Dedifferentiated amniotic fluid mesenchymal stem cell (primary cell): Measurements from ENCODE around the gene LDHB.
A peak's percentile ranks its signal among the peaks of the same experiment; 100 is the strongest.
"Not testable (repeated sequence)": the region's sequence is repeated elsewhere in the genome, so short reads cannot be mapped to it uniquely, and the experiment has no call there.

Experiments
- DNase-seq: peaks from one replicate; pipeline ENCODE4 v3.0.0-alpha.2; 2016; ENCODE audit errors: extremely low spot score

LDHB gene

GRCh38 chr12:21661396-21662093 is 3.9 kb upstream of the LDHB start:
- not testable (repeated sequence) for DNase-seq

GRCh38 chr12:21659383-21659782 is 1.7 kb upstream of the LDHB start:
- no peak for DNase-seq

GRCh38 chr12:21656905-21657325 is 727 bp downstream of the LDHB start:
- DNase-seq = peak; percentile 42

GRCh38 chr12:21655591-21655990 is 2.1 kb downstream of the LDHB start:
- no peak for DNase-seq

- no peak for DNase-seq
Observed at GRCh38 chr12:21651821-21652220, 5.8 kb downstream of the LDHB start.

GRCh38 chr12:21650997-21651396 is 6.6 kb downstream of the LDHB start:
- DNase-seq = no peak

GRCh38 chr12:21649034-21649433 is 8.6 kb downstream of the LDHB start:
- no peak for DNase-seq

- no peak for DNase-seq
Observed at GRCh38 chr12:21648378-21648777, 9.3 kb downstream of the LDHB start.

GRCh38 chr12:21647179-21647578 is 10.5 kb downstream of the LDHB start:
- DNase-seq = no peak

GRCh38 chr12:21645041-21645500 is 12.6 kb downstream of the LDHB start:
- not testable (repeated sequence) for DNase-seq

- DNase-seq = no peak
Observed at GRCh38 chr12:21644516-21644915, 13.1 kb downstream of the LDHB start.

- DNase-seq = no peak
Observed at GRCh38 chr12:21643758-21644157, 13.9 kb downstream of the LDHB start.

GRCh38 chr12:21642707-21643389 is 14.8 kb downstream of the LDHB start:
- no peak for DNase-seq

- no peak for DNase-seq
Observed at GRCh38 chr12:21638054-21638891, 19.4 kb downstream of the LDHB start.

- DNase-seq = no peak
Observed at GRCh38 chr12:21634245-21634644, 23.4 kb downstream of the LDHB start.

GRCh38 chr12:21631367-21631766 is 26.3 kb downstream of the LDHB start:
- no peak for DNase-seq

- no peak for DNase-seq
Observed at GRCh38 chr12:21627924-21628323, 29.7 kb downstream of the LDHB start.

GRCh38 chr12:21618566-21618965 is 39.1 kb downstream of the LDHB start:
- no peak for DNase-seq

GRCh38 chr12:21617030-21617429 is 40.6 kb downstream of the LDHB start:
- no peak for DNase-seq

- no peak for DNase-seq
Observed at GRCh38 chr12:21615431-21615830, 42.2 kb downstream of the LDHB start.

- DNase-seq = no peak
Observed at GRCh38 chr12:21614506-21614905, 43.1 kb downstream of the LDHB start.

- DNase-seq = no peak
Observed at GRCh38 chr12:21613931-21614330, 43.7 kb downstream of the LDHB start.
